Cardiac muscle cell (in vitro differentiated cells and primary cell): ENCODE measurements around the gene PTGR1. TPM values are rescaled to one million over a fixed set of nuclear protein-coding genes. Genes with fewer than 3 reads are reported as not detected.
"Not testable (repeated sequence)": the region's sequence is repeated elsewhere in the genome, so short reads cannot be mapped to it uniquely, and the experiment has no call there.

ENCODE experiments used
- DNase-seq, 2 donors: peaks; one replicate each; pipeline versions ENCODE4 v3.0.0 to v3.0.0-alpha.2; 2010 to 2017; ENCODE audit warnings: low read depth in 1 of 2, low spot score in 1 of 2
- H3K27ac ChIP-seq: fragments of 200-600 bp; sonication (generic); 2 replicates; pipeline ENCODE4 v1.5.1; 2016
- H3K27me3 ChIP-seq: fragments of 200-600 bp; sonication (generic); 2 replicates; pipeline ENCODE4 v1.6.0; 2016; ENCODE audit warnings: control low read depth
- H3K36me3 ChIP-seq: fragments of 200-600 bp; sonication (generic); 2 replicates; pipeline ENCODE4 v1.5.1; 2016; ENCODE audit warnings: control low read depth
- H3K4me1 ChIP-seq: fragments of 200-600 bp; sonication (generic); 2 replicates; pipeline ENCODE4 v1.8.1; 2017; ENCODE audit warnings: low read depth, mild to moderate bottlenecking, mixed run types
- H3K4me3 ChIP-seq: fragments of 200-600 bp; sonication (generic); 2 replicates; pipeline ENCODE4 v1.5.1; 2016; ENCODE audit warnings: mild to moderate bottlenecking
- H3K9me3 ChIP-seq: fragments of 200-600 bp; sonication (generic); 2 replicates; pipeline ENCODE4 v1.5.1; 2017; ENCODE audit warnings: low read depth, mild to moderate bottlenecking, control low read depth
- CTCF ChIP-seq: IDR thresholded peaks from 2 replicates; pipeline ENCODE4 v1.5.1; 2012; ENCODE audit warnings: low read depth, mild to moderate bottlenecking, low read length
- polyA plus RNA-seq: library from polyadenylated mRNA; unstranded; fragments of >200 nt; fragmentation: Nextera tagmentation; extraction: Ambion mirVana; gene quantifications from 2 replicates; pipeline ENCODE4 v1.2.1, GENCODE V29; 2016
- total RNA-seq: library from RNA; depleted of rRNA; stranded (reverse); fragments of >200 nt; gene quantifications from 2 replicates; pipeline ENCODE4 v1.2.3, GENCODE V29; 2016

The PTGR1 gene
- total and polyA plus RNA-seq, 2 experiments from 2014 or later: 65.6 to 98.3 TPM

- H3K27me3 ChIP-seq: no peaks in the 10 kb centered on the region
- H3K36me3 ChIP-seq: peaks cover 10% of the 10 kb centered on the region
- DNase-seq: peak in 1 of 2 donors; percentile 46
- no peaks in the 10 kb centered on the region for H3K9me3 ChIP-seq
- no peaks in the 10 kb centered on the region for H3K4me1 ChIP-seq
- no peak for TF ChIP-seq CTCF
- H3K27ac ChIP-seq: no peak overlapping the region
- no peak overlapping the region for H3K4me3 ChIP-seq
Measured at GRCh38 chr9:111559000-111559610, 40.3 kb downstream of the PTGR1 start.

DNA sequence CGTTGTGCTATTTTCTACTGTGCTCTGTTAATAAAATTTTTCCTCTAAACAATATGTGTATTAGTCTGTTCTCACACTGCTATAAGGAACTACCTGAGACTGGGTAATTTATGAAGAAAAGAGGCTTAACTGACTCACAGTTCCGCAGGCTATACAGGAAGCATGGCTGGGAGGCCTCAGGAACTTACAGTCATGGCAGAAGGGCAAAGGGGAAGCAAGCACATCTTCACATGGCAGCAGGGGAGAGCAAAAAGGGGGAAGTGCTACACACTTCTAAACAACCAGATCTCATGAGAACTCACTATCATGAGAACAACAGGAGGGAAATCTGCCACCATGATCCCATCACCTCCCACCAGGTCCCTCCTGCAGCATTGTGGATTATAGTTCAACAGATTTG is 44.0 kb downstream of the PTGR1 start:
- H3K9me3 ChIP-seq, H3K4me3 ChIP-seq, H3K4me1 ChIP-seq, DNase-seq, H3K27me3 ChIP-seq, H3K27ac ChIP-seq, H3K36me3 ChIP-seq: not testable (repeated sequence)

DNA sequence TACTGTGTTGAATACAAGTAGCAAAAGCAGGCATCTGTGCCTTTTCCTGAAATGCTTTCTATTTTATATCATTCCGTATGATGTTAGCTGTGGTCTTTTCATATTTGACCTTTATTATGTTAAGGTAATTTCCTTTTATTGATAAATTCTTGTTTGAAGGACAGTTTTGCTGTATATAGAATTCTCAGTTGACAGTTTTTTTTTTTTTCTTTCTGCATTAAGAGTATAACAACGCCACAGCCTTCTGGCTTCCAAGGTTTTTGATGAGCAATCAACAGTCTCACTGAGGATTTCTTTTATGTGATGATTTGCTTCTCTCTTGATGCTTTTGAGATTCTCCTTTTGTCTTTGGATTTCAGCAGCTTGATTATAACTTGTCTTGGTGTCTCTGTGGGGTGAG is 50.8 kb downstream of the PTGR1 start:
- TF ChIP-seq CTCF: no peak
- Histone ChIP-seq H3K27ac (no peak overlapping the region), H3K9me3 (peaks cover 8% of the 10 kb centered on the region)

DNA sequence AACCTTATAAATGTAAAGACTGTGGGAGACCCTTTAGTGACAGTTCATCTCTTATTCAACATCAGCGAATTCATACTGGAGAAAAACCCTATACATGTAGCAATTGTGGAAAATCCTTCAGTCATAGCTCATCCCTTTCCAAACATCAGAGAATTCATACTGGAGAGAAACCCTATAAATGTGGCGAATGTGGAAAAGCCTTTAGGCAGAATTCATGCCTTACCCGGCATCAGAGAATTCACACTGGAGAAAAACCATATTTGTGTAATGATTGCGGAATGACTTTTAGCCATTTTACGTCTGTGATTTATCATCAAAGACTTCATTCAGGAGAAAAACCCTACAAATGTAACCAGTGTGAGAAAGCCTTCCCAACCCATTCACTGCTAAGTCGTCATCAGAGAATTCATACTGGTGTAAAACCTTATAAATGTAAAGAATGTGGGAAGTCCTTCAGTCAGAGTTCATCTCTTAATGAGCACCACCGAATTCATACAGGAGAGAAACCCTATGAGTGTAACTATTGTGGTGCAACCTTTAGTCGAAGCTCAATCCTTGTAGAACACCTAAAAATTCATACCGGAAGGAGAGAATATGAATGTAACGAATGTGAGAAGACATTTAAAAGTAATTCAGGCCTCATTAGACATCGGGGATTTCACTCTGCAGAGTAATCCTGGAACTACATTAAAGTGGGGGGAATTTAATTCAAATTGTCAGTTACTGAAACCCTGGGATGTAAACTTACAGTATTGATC is 56.8 kb downstream of the PTGR1 start:
- H3K4me1 ChIP-seq: no peaks in the 10 kb centered on the region
- H3K36me3 ChIP-seq: peaks cover 9% of the 10 kb centered on the region
- DNase-seq: no peak
- peaks cover 14% of the 10 kb centered on the region for H3K9me3 ChIP-seq
- no peak overlapping the region for H3K4me3 ChIP-seq
- no peak overlapping the region for H3K27ac ChIP-seq
- H3K27me3 ChIP-seq: no peaks in the 10 kb centered on the region
- TF ChIP-seq CTCF: no peak

More for the DNA sequence above, 50.8 kb downstream of the PTGR1 start:
- H3K27me3 ChIP-seq: no peaks in the 10 kb centered on the region
- H3K4me1 ChIP-seq: no peaks in the 10 kb centered on the region
- no peak for DNase-seq
- H3K4me3 ChIP-seq: no peak overlapping the region
- H3K36me3 ChIP-seq: peaks cover 3% of the 10 kb centered on the region

DNA sequence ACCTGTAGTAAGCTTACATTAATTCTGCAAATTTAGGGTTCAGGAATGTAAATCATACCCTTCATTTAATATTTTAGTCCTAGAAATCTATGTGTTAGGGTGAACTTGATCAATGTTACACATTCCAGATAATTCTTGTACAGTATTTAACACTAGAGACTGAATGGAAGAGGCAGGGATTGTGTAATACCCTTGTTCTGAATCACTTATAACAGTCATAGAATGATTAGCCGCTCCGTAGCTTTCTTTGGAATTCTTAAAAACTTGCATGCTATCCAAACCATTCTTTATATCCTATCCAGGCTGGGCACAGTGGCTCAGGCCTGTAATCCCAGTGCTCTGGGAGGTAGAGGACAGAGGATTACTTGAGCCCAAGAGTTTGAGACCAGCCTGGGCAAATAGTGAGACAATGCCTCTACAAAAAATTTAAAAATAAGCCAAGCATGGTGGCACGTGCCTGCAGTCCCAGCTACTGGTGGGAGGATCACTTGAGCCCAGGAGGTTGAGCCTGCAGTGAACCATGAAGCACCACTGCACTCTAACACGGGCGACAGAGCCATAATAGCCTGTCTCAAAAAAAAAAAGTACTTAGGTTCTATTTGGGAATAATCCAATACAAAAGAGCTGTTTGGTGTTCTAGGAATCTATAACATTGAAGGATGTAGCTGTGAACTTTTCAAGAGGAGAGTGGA is 66.2 kb downstream of the PTGR1 start:
- DNase-seq: peak in 1 of 2 donors; percentile 66
- no peaks in the 10 kb centered on the region for H3K9me3 ChIP-seq

More for the DNA sequence above, 66.2 kb downstream of the PTGR1 start:
- no peaks in the 10 kb centered on the region for H3K27me3 ChIP-seq
- H3K27ac ChIP-seq: no peak overlapping the region
- H3K4me3 ChIP-seq: no peak overlapping the region
- H3K4me1 ChIP-seq: no peaks in the 10 kb centered on the region
- no peak for TF ChIP-seq CTCF
- H3K36me3 ChIP-seq: peaks cover 3% of the 10 kb centered on the region
